ENCODE measurements around the gene METTL8. TPM values are rescaled to one million over a fixed set of nuclear protein-coding genes. Genes with fewer than 3 reads are reported as not detected.

Gene METTL8
- total RNA-seq, 4 donors from 2014 or later: 17.2 to 45.3 (median 25.7) TPM

- TF ChIP-seq CTCF (IDR thresholded peaks at IDR 0.05; ENCODE audit: low read depth): no peak
These were observed 85.7 kb downstream of the METTL8 start for GRCh38 chr2:171348056-171348455.

GRCh38 chr2:171347591-171348032 is 86.2 kb downstream of the METTL8 start:
- no peak for TF ChIP-seq CTCF (IDR thresholded peaks at IDR 0.05; ENCODE audit: low read depth)

GRCh38 chr2:171346723-171347557 is 86.8 kb downstream of the METTL8 start:
- no peak for TF ChIP-seq CTCF (IDR thresholded peaks at IDR 0.05; ENCODE audit: low read depth)

- no peak for TF ChIP-seq CTCF (IDR thresholded peaks at IDR 0.05; ENCODE audit: low read depth)
These were observed 87.6 kb downstream of the METTL8 start for GRCh38 chr2:171345971-171346722.

GRCh38 chr2:171344182-171344581 is 89.6 kb downstream of the METTL8 start:
- no peak for TF ChIP-seq CTCF (IDR thresholded peaks at IDR 0.05; ENCODE audit: low read depth)

GRCh38 chr2:171342067-171342413 is 91.8 kb downstream of the METTL8 start:
- no peak for TF ChIP-seq CTCF (IDR thresholded peaks at IDR 0.05; ENCODE audit: low read depth)

- no peak for TF ChIP-seq CTCF (IDR thresholded peaks at IDR 0.05; ENCODE audit: low read depth)
These were observed 92.3 kb downstream of the METTL8 start for GRCh38 chr2:171341394-171342066.
